Measurements from ENCODE around the gene RTP5.

DNA sequence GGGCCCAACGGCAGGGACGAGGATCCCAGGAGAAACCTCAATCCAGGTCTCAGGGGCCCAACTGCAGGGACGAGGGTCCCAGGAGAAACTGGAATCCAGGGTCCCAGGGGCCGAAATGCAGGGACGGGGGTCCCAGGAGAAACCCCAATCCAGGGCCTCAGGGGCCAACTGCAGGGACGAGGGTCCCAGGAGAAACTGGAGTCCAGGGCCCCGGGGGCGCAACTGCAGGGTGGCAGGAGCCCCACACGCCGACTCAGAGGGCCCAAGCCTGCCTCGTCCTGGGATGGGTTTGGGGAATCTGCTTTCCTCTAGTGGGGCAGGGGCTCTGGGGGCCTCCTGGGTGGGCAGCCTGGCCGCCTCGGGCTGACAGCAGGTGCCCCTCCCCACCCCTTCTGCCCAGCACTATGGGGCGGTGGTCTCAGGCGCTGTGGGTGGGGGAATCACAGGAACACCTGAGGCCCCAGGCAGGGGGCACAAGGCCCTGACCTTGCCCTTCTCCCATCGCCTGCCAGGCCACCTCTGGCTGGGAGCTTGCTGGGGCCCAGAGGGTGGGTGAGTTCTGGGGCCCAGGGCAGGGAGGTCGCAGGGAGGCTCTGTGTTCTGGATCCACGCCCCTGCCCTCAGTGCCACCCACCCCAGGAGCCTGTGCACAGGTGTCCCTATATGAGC lies 7.1 kb downstream of the RTP5 start:
- TF ChIP-seq EZH2 (IDR thresholded peaks at IDR 0.05) (no peak), POLR2AphosphoS5 (IDR thresholded peaks at IDR 0.05; ENCODE audit: borderline replicate concordance, low read depth, low read length) (no peak), FOXP2 (optimal IDR thresholded peaks at IDR 0.05; ENCODE audit: control extremely low read depth, extremely low read length, insufficient read depth) (no peak)

Measured in SK-N-MC (cell line).